ENCODE results near the gene MTMR2. TPM values are rescaled to one million over a fixed set of nuclear protein-coding genes. Genes with fewer than 3 reads are reported as not detected.
"Not testable (repeated sequence)": the region's sequence is repeated elsewhere in the genome, so short reads cannot be mapped to it uniquely, and the experiment has no call there.

MTMR2 gene
- total RNA-seq, 1 experiment from 2014 or later: 28.9 TPM

DNA sequence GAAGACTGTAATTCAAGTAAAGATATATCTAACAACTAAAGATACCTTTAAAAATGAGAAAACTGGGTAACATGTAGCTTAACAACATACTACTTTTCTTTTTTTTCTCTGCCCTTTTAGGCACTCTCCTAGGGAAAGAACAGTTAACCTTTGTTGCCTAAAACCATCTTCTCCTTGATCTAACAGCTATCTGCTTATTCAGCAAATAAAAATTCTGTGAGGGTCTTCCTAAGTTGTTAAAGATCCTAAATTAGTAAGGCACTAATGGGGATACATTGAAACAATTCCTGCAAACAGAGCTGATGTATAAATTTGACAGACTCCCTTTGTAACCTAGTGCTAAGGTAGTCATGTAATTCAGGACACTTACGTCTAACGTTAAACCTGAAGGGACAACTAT, 39.1 kb downstream of the MTMR2 start:
- DNase-seq (ENCODE audit: low spot score): no peak

DNA sequence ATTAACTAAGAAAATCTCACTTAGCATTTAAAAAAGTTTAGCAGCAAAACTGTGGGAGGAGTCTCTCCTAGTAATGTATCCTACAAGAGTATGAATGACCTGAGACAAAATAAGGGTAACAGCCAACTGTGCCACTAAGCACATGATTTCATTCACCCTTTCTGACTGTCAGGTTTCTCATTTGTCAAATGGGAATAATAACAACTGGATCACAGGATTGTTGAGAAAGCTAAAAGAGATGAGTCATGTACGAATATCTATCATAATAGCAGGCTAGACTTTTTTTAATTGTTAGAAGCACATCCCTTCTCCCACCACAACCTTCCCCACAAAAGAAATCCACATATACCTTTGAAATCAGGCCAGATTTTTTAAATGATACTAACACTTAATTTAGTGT, 39.5 kb downstream of the MTMR2 start:
- no peak for DNase-seq (ENCODE audit: low spot score)

DNA sequence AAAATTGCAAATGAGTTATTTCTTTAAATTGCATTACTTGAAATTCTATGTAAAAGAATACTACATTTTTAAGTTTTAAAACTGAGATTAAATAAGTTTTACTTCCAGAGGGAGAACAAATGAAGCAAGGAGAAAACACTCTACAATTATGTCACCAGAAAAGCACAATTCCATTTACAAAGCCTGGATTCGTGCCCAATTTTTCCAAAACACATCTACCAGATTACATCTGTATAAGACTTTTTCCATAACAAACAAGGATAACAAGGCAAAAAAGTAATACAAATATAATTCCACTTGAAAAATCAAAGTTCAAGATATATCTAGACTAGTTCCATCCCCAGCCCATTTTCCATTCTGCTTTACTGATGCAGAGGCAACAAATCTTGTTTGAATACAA, 40.5 kb downstream of the MTMR2 start:
- DNase-seq (ENCODE audit: low spot score): no peak

DNA sequence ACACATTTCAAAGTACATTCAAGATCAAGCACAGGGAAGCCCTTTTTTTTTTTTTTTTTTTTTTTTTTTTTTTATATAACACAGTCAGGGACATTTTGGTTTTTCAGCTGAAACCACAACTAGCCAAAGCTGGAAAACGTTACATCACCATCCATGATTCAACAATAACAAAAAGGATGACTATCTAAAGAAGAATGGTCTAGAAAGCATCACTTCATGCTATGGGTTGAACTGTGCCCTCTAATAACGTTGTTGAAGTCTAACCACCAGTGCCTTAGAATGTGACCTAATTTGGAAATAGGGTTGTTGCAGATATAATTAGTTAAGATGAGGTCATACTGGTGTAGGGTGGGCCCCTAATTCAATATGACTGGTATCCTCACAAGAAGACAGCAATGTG, 46.6 kb downstream of the MTMR2 start:
- DNase-seq (ENCODE audit: low spot score): peak; percentile 95

DNA sequence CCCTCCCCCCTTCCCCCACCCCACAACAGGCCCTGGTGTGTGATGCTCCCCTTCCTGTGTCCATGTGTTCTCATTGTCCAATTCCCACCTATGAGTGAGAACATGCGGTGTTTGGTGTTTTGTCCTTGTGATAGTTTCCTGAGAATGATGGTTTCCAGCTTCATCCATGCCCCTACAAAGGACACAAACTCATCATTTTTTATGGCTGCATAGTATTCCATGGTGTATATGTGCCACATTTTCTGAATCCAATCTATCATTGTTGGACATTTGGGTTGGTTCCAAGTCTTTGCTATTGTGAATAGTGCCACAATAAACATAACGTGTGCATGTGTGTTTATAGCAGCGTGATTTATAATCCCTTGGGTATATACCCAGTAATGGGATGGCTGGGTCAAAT, 53.0 kb downstream of the MTMR2 start:
- DNase-seq (ENCODE audit: low spot score): not testable (repeated sequence)

DNA sequence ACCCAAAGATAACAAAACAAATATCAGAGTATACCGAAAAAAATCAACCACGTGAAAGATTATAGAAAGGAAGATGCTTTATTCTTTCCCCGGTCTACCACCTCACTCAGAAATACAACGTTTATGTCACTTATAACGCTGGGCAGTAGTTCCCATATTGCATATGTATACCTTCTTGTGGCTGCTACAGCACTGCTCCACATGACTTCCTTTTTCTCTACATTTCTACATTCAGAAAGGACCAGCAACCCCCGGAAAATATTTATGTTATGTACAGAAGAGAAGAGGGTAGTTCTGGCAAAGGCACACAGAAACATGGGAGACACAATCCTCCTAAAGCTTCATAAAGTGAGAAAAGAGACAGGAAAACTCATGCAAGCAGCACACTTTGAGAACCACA, 56.8 kb downstream of the MTMR2 start:
- no peak for DNase-seq (ENCODE audit: low spot score)

DNA sequence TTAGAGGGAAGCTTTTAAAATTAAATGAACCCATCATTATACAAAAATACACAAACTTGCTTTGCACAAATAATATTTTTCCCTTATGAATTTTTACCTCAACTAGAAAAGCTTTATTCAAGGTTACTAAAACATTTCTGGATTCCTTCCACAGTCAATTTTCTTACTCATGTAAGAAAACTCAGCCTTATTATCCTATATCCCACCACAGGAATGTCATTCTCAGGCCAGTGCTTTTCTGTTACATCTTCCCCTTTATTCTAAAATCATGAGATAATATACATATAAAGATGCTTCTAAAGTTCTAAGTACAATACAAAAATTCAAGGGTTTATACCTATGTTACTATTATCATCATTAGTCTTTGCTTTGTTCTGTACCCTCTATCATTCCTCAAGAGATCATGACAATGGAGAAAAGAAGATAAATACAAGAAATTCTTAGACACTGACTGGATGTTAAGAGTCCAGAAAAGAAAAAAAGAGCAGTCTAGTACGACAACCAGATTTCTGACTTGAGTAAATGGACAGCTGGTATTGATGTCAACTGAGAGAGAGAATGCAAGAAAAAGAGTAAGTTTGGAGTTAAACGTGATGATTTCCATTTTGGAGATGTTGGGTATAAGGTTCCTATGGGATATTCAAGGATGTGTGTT, 60.3 kb downstream of the MTMR2 start:
- no peak for DNase-seq (ENCODE audit: low spot score)

DNA sequence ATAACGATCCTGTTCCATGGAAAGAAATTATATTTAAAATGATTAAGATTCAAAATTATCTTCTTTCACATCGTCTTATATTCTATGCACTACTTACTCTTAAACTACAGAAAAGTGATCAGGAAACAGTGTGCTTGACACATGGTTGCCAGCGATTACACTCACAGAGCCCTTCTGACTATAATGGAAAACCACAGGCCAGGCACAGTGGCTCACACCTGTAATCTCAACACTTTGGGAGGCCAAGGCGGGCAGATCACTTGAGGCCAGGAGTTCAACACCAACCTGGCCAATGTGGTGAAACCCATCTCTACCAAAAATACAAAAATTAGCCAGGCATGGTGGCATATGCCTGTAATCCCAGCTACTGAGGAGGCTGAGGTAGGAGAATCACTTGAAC, 63.9 kb downstream of the MTMR2 start:
- DNase-seq (ENCODE audit: low spot score): not testable (repeated sequence)

DNA sequence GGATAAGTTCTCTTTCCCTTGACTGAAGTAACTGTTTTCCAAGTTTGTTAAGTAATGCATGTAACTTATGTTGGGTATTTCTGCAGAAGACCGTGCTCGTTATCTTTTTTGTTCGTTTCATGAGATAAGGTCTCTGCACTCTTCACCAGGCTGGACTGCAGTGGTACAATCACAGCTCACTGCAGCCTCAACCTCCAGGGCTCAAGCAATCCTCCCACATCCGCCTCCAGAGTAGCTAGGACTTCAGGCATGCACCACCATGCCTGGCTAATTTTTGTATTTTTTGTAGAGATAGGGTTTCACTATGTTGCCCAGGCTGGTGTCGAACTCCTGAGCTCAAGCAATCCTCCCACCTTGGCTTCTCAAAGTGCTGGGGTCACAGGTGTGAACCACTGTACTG, 69.5 kb downstream of the MTMR2 start:
- not testable (repeated sequence) for DNase-seq (ENCODE audit: low spot score)

DNA sequence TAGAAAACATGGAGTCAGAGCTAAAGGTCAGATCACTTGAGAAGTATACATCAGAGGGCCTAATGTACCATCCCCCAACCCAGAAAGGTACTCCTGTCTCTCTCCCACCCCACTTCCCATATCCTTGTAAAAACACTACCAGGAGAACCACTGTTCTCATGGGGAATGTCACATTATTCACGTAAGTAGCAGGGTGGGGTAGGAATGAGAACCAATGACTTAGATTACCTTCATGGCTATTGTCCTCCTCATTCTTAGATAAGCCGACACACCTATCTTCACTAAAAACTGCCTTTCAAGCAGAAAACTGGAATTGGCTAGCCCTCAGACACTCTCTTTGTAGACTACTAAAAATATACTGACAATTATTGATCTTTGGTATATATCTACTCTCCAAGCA, 70.0 kb downstream of the MTMR2 start:
- no peak for DNase-seq (ENCODE audit: low spot score)

DNA sequence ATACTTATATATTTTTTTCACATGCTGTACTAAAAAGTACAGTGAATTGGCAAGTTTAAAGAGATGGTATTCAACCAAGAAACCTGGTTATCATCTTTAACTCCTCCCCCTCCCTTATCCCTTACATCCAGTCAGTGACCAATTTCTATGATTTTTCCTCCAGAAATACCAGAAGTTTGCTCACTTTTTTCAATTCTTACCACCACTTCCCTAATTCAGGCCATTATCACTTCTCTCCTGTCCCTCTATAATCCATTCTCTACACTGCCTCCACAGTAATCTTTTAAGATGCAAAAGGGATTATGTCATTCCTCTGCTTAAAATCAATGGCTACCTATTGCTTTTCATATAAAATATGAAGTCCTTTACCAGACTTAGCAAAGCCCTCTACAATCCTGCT, 70.8 kb downstream of the MTMR2 start:
- DNase-seq (ENCODE audit: low spot score): no peak

DNA sequence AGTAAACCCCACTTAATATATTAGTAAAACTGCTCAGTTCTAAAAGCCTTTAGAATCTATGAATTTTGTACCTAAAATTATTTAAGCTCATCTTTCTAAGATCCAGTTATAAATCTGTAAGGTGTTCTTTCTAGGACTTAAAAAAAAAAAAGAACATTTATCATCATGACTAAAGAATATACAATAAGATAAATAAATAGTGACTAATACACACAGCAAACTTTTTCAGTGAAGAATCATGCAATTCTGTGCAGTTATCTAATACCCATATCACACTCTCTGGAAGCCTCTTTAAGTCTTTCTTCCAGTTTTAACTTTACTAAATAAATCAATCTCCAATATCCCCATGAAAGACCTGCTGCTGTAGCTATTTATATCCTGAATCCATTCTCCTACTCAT, 73.8 kb downstream of the MTMR2 start:
- no peak for DNase-seq (ENCODE audit: low spot score)

DNA sequence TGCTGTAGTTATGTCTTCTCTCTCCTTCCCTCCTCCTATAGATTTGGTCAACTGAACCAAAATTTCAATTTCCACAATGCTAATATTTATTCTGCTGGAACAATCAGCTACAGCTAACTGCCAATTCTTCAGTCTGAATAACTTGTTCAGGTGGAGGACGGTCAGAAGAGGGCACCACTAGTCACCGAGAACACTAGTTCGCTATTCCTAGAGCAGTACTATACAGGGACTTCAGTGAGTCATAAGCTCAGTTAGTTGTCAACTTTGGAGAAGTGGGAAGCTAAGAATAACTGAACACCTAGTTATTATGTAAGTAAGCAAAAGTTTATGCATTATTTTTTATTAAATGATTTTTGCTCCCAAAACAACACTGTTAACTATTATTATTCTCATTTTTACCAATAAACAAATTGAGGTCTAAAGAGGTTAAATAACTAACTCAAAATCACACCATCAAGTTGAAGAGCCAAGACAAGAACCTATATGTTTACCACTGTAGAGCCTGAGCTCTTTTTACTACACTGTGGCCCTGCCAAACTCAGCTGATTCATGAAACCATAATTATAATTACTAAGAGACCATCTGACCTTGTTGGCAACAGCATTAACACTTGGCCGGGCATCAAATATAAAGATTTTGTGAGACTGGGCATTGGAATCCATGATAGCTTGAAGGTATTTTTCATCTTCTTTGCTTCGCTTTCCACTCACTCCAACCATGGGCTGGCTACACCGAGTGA, 74.7 kb downstream of the MTMR2 start:
- DNase-seq (ENCODE audit: low spot score): peak; percentile 84

DNA sequence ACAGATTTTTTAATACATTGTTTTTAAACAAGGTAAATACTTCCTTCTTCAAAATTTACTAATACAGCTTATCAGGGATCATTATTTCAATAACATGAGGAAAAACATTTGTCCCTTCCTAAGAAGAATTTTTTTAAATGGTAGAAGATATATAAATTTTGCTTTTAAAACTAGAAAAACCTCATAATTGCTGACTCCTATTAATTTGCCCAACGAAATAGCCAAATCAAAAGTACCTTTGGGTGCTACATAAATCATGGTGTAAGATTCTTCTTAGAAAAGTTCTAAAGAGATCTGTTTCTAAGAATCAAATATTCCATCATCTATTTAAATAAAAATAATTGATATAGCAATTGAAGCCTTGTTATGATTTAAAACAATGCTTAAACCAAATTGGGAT, 78.7 kb downstream of the MTMR2 start:
- DNase-seq (ENCODE audit: low spot score): no peak

DNA sequence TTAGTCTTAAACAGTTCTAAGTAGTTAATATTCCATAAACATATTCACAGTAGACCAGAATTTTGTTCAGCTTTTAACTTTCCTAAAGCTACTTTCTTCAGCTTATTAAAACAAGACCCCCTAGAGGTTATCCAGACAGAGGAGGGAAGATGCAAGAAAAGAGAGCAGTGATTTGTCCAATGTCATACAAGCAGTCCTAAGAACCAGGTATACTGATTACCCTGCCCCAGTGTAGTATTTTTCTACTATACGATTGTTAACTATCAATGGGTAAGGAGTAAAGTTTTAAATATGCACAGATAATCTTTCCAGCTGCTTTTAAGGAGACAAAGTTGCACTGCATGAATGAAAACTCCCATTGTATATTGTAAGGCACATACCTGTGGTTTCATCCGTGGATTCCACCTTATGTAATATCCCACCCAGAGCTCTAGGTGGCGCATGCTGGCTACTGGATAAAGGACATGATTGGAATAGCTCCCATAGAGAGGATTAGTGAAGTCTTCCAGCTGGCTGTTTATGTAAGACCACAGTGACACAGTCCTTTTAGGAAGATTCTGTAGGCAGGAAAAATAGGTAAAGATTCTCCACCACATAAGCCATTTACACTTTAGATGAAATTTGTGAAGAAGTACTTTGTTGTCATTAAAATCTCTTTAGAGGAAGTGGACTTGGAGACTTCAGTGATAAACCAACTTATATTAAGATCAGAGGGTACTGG, 88.0 kb downstream of the MTMR2 start:
- peak; percentile 92 for DNase-seq (ENCODE audit: low spot score)

DNA sequence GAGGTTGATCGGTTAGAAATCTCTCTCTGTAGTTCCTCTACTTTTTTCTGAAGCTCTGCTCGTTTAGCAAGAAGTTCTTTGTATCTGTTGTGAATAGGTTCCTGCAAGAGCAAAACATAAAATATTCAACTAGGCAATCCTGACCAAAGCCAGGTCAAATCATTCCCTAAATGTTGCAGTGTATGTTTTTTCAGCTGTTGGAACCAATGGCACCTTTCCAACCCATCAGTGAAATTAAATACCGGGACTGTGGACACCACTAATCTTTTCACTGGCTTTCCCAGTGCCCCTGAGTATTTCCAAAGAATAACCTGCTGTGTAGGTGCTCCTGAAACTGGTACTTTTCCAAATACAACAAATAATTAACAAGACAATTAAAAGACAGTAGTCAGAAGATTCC, 88.6 kb downstream of the MTMR2 start:
- DNase-seq (ENCODE audit: low spot score): no peak

DNA sequence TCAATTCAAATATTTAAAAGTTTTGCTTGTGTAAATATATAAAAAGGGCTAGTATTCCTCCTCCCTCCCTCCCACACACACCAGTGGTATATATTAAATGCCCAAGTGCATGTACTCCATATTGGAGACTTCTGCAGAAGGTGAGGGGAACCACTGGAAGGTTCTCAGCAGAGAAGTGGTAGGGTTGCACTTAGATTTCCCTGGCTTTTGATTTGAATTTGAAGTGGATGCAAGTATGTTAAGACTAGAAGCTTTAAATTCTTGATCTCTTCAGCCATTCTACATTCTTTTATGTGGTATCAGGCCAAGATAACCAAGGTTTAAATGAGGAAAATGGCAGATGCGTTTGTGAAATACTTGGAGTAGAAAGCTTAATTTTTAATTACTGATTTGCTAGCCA, 90.5 kb downstream of the MTMR2 start:
- DNase-seq (ENCODE audit: low spot score): no peak

DNA sequence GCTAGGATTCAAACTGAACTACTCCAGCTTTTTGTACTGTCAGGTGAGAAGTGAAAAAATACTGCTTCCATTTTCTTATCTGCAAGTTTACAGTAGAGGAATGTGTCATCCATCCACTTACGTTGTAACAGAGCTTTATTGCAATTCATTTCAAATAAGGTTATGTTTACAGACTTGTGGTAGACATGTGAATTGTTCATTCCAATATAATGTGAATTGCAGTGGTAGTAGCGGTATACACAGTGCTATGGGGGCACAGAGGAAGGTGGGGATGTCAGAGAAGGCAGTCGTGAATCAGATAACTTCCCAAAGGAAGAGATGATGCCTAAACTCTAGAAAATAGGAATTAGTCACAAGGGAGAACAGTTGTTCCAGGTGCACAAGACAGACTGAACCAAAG, 91.1 kb downstream of the MTMR2 start:
- DNase-seq (ENCODE audit: low spot score): peak; percentile 81

DNA sequence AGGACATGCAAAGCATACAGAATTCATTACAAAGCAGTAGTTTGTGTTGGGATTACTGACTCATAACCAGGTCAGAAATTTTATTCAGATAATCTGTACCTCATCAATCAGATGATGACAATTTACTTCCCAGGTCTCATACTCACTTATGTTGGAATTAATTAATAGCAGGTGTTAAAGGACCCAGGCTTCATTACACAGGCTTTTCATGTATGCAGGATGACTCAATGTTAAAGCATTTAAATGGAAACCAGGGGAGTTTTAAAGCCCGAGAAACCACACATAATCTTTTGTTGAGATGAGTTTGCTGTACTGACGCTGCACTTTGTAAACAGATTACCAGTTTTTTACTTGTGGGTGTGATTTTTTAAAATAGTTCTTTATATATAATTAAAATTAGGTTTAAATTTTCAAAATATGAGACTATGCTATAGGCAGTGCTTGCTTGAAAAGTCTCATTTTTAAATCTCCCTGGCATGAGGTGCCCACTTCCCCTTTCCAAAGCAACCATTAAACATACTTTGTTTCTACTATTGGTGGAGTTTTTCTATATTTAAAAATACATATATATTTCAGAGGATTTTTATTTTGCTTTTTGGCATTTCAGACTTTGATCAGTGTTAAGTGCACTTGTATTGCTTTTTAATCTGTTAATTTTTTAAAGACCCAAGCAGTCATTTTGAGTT, 92.6 kb downstream of the MTMR2 start:
- DNase-seq (ENCODE audit: low spot score): peak; percentile 74

DNA sequence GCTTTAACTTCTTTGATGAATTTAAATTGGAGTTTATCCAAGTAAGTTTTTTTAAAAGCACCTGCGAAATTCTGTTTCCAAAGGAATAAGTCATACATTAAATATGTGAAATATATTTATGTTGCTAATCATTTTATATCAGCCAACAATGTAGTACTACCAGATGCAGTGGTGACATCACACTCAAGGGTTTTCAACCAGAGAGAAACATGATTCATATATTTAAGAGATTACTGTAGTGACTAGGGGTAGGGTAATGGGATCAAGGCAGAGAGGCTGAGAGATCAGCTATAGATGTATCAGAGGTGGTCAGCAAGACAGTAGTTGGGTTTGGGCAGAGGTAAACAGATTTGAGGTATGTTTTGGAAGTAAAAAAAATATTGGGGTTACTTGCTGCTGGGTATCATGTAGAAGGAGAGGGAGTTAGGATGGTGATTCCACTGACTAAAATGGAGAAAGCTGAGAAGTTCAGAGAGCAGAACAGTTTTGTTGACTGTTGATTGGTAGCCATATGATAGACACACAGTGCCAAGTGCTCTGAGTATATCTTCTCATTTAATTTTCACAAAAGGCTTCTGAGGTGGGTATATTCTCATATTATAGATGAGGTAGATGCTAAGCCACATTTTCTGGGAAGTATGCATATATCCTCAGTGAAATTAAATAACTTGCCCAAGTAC, 94.2 kb downstream of the MTMR2 start:
- DNase-seq (ENCODE audit: low spot score): no peak

DNA sequence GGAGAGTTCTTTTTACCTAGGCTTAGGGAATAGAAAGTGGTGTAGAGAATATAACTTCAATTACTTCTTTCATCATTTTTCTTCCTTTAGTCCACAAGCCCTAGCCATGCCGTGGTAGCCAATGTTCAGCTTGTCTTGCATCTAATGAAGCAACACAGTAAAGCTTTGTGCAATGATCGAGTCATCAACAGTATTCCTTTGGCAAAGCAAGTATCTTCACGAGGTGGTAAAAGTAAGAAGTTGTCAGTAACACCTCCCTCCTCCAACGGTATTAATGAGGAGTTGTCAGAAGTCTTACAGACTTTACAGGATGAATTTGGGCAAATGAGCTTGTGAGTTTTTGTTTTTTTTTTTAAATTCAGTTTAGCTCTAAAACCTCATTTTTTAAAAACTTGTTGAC, 96.2 kb downstream of the MTMR2 start:
- DNase-seq (ENCODE audit: low spot score): no peak

DNA sequence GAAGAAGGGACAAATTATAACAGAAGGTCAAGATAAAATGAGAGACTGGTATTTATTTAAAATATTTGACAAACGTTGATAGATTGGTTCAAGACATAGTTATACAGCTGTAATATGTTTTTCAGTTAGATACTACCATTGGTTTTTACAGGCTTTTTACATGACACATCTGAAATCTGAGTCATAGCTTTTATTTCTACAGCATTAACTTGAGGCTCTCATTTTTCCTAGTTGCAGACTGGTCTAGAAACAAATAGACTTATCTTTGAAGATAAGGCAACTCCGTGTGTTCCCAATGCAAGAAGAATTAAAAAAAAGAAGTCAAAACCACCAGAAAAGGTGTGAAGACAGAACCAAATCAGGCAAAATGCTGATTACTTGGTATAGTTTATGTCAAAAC, 102.3 kb downstream of the MTMR2 start:
- DNase-seq (ENCODE audit: low spot score): no peak

Measured in H4 (cell line).